Right lobe of liver (tissue), 4 donors: ENCODE results near the gene CBFA2T2.
"Not testable (repeated sequence)": the region's sequence is repeated elsewhere in the genome, so short reads cannot be mapped to it uniquely, and the experiment has no call there.

ENCODE experiments used
- POLR2A ChIP-seq: fragments of 450-650 bp; IDR thresholded peaks from one replicate; pipeline ENCODE4 v1.6.1; 2017; ENCODE audit warnings: antibody characterized with exemption, mild to moderate bottlenecking
- TF ChIP-seq, protein P1 (sequence below), 4 donors: fragments of 200-600 bp in 3 of 4; fragments of 450-650 bp in 1 of 4; IDR thresholded peaks; one replicate each; pipeline versions ENCODE4 v1.5.1 to v1.8.0; 2016 to 2022; ENCODE audit warnings: antibody characterized with exemption in 4 of 4, mild to moderate bottlenecking in 2 of 4
- donor health status: DM: no; HTN: no; CAD: no.
- donor health status: DM: no; HTN: no; CAD: no.
- donor health status: DM: no; HTN: yes; CAD: no.

DNA sequence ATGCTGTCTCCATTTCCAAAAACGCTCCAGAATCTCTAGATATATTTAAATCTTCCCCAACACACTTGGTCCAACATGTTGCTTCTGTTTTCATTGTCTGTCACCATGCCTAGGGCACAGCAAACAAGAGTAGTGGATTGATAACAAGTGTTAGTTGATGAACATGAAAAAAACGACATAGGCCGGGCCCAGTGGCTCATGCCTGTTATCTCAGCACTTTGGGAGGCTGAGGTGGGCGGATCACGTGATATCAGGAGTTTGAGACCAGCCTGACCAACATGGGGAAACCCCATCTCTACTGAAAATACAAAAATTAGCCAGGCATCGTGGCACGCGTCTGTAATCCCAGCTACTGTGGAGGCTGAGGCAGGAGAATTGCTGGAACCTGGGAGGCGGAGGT is 102.0 kb downstream of the CBFA2T2 start:
- TF ChIP-seq, protein P1, sequence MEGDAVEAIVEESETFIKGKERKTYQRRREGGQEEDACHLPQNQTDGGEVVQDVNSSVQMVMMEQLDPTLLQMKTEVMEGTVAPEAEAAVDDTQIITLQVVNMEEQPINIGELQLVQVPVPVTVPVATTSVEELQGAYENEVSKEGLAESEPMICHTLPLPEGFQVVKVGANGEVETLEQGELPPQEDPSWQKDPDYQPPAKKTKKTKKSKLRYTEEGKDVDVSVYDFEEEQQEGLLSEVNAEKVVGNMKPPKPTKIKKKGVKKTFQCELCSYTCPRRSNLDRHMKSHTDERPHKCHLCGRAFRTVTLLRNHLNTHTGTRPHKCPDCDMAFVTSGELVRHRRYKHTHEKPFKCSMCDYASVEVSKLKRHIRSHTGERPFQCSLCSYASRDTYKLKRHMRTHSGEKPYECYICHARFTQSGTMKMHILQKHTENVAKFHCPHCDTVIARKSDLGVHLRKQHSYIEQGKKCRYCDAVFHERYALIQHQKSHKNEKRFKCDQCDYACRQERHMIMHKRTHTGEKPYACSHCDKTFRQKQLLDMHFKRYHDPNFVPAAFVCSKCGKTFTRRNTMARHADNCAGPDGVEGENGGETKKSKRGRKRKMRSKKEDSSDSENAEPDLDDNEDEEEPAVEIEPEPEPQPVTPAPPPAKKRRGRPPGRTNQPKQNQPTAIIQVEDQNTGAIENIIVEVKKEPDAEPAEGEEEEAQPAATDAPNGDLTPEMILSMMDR (IDR thresholded peaks at IDR 0.05), result not testable (repeated sequence)
- not testable (repeated sequence) for TF ChIP-seq POLR2A
